ENCODE results near the gene MACROD2.

MACROD2 gene

GRCh38 chr20:15033269-15033668, 1038.0 kb downstream of the MACROD2 start:
- peaks cover 4% of the 10 kb centered on the region for H3K4me1 ChIP-seq
- no peak for DNase-seq
- no peaks in the 10 kb centered on the region for H3K9me3 ChIP-seq
- H3K27me3 ChIP-seq = no peaks in the 10 kb centered on the region
- H3K4me3 ChIP-seq (ENCODE audit: low read depth, low read length) = no peak overlapping the region
- no peaks in the 10 kb centered on the region for H3K36me3 ChIP-seq
- TF ChIP-seq CTCF (IDR thresholded peaks at IDR 0.05; ENCODE audit: low read depth, low read length) = no peak

- no peak for TF ChIP-seq CTCF (IDR thresholded peaks at IDR 0.05; ENCODE audit: low read depth, low read length)
- Histone ChIP-seq H3K27me3 (no peaks in the 10 kb centered on the region), H3K4me1 (peaks cover 4% of the 10 kb centered on the region)
Observed at GRCh38 chr20:15033891-15034290, 1038.6 kb downstream of the MACROD2 start.

GRCh38 chr20:15036948-15037347, 1041.6 kb downstream of the MACROD2 start:
- no peak for DNase-seq
- Histone ChIP-seq H3K27me3 (no peaks in the 10 kb centered on the region), H3K4me3 (ENCODE audit: low read depth, low read length) (no peak overlapping the region), H3K4me1 (peaks cover 4% of the 10 kb centered on the region), H3K36me3 (no peaks in the 10 kb centered on the region), H3K9me3 (no peaks in the 10 kb centered on the region)
- no peak for TF ChIP-seq CTCF (IDR thresholded peaks at IDR 0.05; ENCODE audit: low read depth, low read length)

More at GRCh38 chr20:15033891-15034290, 1038.6 kb downstream of the MACROD2 start:
- DNase-seq = no peak
- Histone ChIP-seq H3K9me3 (no peaks in the 10 kb centered on the region), H3K36me3 (no peaks in the 10 kb centered on the region), H3K4me3 (ENCODE audit: low read depth, low read length) (no peak overlapping the region)

- H3K27me3 ChIP-seq = no peaks in the 10 kb centered on the region
- H3K36me3 ChIP-seq = no peaks in the 10 kb centered on the region
- no peak overlapping the region for H3K4me3 ChIP-seq (ENCODE audit: low read depth, low read length)
- H3K4me1 ChIP-seq = peaks cover 4% of the 10 kb centered on the region
- DNase-seq = no peak
- TF ChIP-seq CTCF (IDR thresholded peaks at IDR 0.05; ENCODE audit: low read depth, low read length) = no peak
- H3K9me3 ChIP-seq = no peaks in the 10 kb centered on the region
Observed at GRCh38 chr20:15039088-15039752, 1043.9 kb downstream of the MACROD2 start.

- DNase-seq = no peak
- no peaks in the 10 kb centered on the region for H3K27me3 ChIP-seq
- no peaks in the 10 kb centered on the region for H3K36me3 ChIP-seq
- H3K9me3 ChIP-seq = no peaks in the 10 kb centered on the region
- H3K4me3 ChIP-seq (ENCODE audit: low read depth, low read length) = no peak overlapping the region
- peaks cover 8% of the 10 kb centered on the region for H3K4me1 ChIP-seq
- TF ChIP-seq CTCF (IDR thresholded peaks at IDR 0.05; ENCODE audit: low read depth, low read length) = no peak
Observed at GRCh38 chr20:15042723-15043122, 1047.4 kb downstream of the MACROD2 start.

GRCh38 chr20:15045246-15045645, 1049.9 kb downstream of the MACROD2 start:
- Histone ChIP-seq H3K9me3 (no peaks in the 10 kb centered on the region), H3K27me3 (no peaks in the 10 kb centered on the region), H3K36me3 (no peaks in the 10 kb centered on the region), H3K4me1 (peaks cover 8% of the 10 kb centered on the region), H3K4me3 (ENCODE audit: low read depth, low read length) (no peak overlapping the region)
- TF ChIP-seq CTCF (IDR thresholded peaks at IDR 0.05; ENCODE audit: low read depth, low read length) = no peak
- no peak for DNase-seq
